ENCODE measurements around the gene ZKSCAN3. TPM values are rescaled to one million over a fixed set of nuclear protein-coding genes. Genes with fewer than 3 reads are reported as not detected.
"Not testable (repeated sequence)": the region's sequence is repeated elsewhere in the genome, so short reads cannot be mapped to it uniquely, and the experiment has no call there.

ZKSCAN3 gene
- total RNA-seq (2014; rRNA removed; shearing (Covaris generic)), result 0.53 and 0.60 TPM in 2 replicates

DNA sequence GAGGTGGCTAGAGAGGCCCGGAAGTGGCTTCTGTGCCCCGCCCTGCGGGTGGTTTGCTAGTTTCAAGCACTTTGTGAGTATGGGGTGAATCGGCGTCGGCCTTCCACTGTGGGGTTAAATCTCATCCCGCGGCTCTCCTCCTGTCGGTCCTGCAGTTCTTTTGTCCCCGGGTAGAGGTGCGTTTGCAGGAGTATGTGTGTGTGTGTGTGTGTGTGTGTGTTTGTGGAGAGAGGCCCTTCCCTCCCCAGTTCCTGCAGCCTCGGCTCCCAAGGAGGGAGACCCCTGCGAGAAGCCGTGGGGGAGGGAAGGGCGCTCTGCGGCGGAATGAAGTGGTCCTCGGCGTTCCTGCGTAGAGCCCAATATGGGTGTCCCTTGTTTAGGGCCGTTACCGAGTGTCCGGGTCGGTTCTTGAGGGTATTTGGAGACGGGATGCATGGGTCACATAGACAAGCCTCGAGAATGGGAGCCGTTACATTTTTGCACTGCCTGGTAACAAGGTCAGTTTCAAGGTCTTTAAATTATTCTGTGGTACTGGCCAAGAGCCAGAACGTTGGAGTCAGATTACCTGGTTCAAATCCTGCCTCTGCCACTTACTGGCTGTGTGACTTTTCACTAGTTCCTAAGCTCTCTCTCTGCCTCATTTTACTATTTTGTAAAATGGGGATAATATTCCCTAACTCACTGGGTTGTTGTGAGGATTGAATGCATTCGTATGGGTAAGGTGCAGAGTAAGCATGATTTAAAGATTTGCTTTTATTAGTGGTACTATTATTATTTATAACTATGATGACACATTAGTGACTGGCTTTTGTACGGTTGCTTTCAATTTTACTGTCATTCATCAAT is at the start of gene ZKSCAN3:
Gene ZKSCAN3, plus strand, starts transcription at position 56 of the 846 bp plus-strand sequence. CDS start 9,640 bp downstream, outside the sequence.
- peak; percentile 77 for DNase-seq (ENCODE audit: low spot score)

DNA sequence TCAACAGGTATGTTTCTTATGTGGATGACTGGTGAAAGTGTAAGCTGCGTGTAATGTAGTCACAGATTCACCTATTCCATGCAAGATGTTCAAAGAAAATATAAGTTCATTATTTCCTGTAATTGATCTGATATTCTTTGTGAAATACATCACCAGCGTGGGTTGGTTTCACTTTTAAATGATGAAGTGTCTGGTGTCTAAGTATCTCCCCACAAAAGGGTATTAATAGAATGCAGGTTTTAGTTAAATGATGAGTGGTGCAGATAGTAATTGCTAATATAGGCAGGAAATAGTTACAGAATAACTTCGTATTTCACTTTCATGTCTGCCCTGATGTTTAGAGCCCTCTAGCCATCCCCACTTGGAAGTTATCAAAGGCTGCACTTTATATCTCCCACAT is 46.2 kb upstream of the ZKSCAN3 start:
- DNase-seq (ENCODE audit: low spot score), result no peak

DNA sequence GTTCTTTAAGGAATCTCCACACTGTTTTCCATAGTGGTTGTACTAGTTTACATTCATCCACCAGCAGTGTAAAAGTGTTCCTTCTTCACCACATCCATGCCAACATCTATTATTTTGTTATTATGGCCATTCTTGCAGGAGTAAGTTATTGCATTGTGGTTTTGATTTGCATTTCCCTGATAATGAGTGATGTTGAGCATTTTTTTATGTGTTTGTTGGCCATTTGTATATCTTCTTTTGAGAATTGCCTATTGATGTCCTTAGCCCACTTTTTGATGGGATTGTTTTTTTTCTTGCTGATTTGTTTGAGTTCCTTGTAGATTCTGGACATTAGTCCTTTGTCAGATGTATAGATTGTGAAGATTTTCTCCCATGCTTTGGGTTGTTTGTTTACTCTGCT is 43.4 kb upstream of the ZKSCAN3 start:
- not testable (repeated sequence) for DNase-seq (ENCODE audit: low spot score)

DNA sequence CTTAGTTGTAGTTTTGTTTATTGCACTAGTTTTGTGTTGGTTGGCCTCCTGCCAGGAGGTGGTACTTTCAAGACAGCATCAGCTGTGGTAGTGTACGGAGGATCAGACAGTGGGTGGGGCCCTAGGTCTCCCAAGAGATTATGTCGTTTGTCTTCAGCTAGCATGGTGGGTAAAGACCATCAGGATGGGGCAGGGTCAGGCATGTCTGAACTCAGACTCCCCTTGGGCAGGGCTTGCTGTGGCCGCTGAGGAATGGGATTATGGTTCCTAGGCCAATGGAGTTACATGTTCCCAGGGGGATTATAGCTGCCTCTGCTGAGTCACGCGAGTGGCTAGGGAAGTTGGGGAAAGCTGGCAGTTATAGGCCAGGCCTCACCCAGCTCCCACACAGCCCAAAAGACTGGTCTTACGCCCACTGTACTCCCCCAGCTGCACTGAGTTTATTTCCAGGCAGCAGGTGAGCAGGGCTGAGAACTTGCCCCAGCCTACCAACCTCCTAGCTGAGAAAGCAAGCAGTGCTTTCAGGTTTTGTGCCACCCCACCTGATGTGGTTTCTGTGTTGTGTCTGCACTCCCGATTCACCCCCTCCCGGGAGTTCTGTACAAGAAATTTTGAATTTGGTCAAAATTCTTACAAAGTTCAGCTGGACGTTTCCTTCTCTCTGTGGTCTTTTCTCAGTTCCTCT is 38.5 kb upstream of the ZKSCAN3 start:
- no peak for DNase-seq (ENCODE audit: low spot score)

DNA sequence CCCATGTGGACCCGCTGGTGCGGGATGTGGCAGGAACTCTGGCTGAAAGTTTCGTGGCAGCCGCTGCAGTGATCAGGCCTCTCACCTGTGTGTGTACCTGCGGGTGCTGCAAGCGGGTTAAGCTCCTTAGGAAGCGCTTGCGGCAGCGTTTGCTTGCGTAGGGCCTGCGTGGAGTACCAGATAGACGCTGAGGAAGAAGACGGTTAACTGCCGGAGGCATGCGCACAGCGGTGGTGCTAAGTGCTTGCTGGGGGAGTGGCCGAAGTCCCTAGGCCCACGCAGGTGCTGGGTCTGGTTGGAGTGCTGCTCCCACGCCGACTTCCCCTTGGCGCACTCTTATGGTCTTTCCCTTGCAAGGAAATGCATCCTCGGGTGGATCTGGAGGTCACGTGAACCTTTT is 36.8 kb upstream of the ZKSCAN3 start:
- no peak for DNase-seq (ENCODE audit: low spot score)

DNA sequence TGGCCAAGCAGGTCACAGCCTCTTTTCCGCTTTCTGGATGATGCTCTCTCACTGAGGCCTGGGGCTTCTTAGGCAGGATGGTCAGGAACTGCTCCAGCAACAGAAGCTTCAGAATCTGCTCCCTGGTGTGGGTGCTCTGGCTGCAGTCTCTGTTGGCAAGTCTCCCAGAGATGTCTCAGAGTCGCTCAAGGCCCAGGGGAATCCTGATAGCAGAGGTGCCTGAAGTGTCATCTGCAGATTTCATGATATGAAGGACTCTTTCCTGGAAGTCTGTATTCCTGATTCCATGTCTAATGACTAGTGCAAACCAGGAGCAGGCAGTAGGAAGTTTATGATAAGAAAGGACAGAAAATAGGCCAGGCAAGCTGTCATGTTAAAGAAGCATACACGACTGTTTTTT is 34.1 kb upstream of the ZKSCAN3 start:
- DNase-seq (ENCODE audit: low spot score), result no peak

DNA sequence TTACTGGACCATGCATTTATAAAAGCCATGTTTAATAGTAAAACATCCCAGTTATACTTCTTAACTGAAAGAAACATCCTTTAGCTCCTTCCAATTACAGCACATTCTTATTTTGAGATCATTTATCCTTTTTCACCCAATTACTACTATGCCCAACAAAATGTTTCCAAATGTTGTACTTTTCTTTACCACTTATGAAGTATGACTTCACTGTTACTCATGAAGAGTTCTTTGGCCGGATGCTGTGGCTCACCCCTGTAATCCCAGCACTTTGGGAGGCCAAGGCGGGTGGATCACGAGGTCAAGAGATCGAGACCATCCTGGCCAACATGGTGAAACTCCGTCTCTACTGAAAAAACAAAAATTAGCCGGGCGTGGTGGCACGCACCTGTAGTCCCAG is 31.9 kb upstream of the ZKSCAN3 start:
- DNase-seq (ENCODE audit: low spot score), result not testable (repeated sequence)

DNA sequence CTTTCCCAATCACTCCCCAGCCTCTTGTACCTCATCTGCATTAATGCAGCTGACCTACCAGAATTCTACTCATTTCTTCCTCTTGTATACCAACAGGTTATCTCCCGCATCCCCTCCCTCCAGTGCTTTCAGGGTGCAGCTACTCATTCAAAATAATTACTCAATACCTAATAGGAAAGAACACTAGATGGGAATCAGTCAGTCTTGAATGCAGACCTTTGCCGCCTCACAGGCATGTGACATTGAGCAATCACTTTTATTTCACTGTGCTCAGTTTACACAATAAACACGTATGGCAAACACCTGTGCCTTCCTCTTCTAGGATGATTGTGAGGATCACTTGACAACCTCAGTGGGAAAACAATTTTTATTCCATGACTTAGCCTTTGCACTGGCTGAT is 27.1 kb upstream of the ZKSCAN3 start:
- no peak for DNase-seq (ENCODE audit: low spot score)

DNA sequence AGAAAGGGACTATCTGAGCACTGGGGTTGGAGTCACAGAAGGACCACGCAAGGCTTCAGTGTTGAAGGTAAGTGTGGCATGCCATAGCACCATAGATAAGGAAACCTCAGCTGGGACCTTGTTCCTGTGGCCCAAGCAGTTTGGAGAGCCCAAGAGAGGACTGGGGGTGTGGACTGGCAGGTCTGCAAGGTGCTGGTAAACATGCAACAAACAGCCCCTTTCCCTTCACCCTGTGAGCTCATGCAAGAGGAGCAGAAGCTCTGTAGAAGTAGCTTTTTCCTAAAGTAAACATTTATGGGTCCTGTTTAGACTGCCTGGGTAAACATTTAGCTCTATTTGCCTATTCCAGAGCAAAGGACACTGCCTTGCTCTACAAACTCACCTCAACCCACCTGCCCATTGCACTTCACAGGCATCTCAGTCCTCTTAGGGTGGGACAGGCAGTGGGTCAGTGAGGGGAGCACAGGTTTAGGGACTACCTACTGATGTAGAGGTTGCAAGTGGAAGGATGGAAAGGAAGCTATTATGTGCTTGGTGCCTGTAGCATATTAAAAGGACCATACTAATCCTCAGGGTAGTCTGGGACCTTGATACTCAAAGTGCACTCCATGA is 25.8 kb upstream of the ZKSCAN3 start:
- no peak for DNase-seq (ENCODE audit: low spot score)

DNA sequence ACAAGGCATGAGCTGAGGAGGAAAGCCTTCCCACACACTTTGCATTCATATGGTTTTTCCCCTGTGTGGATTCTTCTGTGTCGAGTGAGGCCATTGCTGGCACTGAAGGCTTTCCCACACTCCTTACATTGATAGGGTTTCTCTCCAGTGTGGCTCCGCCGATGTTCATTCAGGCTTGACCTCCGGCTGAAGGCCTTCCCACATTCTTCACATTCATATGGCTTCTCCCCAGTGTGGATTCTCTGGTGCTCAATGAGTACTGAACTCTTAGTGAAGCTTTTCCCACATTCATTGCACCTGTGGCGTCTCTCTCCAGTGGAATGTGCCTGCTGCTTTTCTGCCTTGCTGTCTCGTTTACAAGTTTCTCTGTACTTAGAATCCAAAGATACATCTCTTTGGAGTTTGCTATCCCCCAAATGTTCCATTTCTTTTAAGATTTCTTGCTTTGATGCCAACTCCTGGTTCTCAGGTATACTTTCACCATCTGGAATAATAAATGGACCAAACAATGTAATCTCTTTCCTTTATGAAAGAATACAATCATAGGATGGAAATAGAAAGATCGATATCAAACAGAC is 23.3 kb upstream of the ZKSCAN3 start:
- no peak for DNase-seq (ENCODE audit: low spot score)

DNA sequence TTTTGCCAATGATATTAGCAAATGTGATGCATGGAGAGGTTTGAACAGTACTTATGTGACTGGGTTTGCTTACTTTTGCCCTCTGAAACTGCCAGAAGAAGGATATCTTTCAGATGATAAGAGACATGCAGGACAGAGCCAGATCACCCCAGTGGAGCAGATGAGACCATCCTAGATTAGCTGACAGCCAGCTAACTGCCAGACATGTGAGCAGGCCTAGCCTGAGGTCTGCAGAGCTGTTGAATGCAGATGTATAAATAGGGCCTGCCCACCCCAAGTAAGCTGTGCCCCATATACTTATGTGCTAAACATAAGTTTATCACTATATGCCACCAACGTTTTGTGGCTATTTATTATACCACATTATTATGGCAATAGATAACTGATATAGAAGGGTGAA is 19.7 kb upstream of the ZKSCAN3 start:
- DNase-seq (ENCODE audit: low spot score), result no peak

DNA sequence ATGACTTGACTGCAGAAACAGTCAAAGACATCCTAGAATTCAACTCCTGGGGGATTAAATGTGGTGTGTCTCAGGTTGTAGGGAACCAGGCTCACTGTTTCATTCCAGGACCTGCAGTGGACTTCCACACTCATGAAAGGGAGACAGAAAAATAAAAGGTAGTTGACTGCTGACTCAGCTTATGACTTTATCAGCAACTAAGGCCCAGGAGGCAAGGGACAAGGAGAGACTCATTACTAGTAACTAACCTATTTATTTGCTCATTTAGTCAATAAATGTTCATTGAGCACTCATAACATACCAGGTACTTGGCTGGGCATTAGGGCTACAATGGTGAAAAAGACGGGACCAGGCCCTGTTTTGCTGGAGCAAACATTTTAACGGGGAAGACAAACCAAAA is 16.7 kb upstream of the ZKSCAN3 start:
- no peak for DNase-seq (ENCODE audit: low spot score)

DNA sequence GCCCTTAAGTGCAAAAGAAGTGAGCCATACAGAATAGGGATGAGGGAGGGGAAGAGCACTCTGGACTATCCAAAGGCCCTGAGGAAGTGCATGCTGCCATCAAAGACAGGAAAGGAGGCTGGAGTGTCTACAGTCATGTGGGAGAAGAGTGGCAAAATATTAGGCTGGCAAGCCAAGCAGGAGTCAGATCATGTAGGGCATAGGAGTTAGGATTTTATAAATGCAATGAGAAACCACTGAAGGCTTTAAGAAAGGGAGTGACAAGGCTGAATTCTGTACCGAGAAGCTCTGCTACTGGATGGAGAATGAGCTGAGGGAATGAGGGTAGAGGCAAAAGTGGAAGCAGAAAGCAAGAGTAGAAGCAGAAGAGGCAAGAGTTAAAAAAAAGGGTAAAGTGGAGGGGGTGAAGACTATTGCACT is 16.1 kb upstream of the ZKSCAN3 start:
- no peak for DNase-seq (ENCODE audit: low spot score)

DNA sequence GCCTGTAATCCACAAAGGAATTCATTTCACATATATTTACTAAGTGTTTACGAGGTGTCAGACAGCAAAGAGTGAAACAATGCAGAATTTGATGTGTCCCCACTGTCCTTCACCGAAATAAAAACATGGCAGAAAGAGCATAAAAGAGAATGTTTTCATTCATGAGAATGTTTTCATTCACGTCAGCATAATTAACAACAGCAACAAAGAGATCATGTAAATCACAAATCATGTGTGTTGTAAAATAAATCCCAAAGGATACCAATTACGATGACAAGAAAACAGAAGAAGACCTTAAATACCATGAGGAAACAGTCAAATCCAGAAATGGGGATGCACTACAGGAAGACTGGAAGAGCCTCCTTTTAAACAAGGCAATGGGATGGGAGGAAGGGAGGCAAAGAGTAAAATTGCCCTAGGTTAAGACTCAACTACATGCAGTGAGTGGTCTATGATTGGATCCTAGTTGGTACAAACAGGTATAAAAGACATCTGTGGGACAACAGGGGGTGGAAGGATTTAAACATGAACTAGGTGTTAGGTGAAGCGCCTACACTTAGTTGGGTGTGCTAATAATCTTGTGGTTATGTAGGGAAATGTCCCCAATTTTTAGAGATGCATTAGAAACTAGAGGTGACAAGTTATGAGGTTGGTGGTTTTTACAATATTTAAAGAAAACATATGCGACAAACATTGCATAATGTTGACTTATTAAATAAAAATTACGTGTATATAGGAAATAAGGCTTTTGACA is 15.3 kb upstream of the ZKSCAN3 start:
- DNase-seq (ENCODE audit: low spot score), result no peak

DNA sequence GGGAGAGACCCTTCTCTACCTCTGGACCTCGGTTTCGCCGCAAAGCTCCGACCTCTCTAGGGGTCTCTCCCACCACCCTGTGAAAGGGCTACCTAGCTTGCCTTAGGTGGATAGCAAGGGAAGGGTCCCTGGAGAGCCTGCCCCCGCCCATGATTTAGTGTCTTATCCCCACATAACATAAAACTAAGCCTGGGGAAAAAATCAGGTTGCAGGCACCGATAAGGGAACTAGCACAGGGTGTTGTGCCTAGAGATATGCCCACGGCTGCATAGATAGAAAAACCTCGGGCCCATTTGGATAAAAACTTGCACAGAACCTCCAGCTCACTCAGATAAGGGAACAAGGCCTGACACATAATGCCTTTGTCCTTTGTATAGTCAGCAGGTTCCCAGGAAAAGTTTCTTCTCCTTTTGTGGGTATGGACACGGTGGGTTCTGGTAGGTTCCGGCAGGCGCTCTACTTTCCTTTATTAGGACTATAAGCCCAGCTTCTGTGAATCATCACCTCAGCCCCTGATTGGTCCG is 14.6 kb upstream of the ZKSCAN3 start:
- peak; percentile 96 for DNase-seq (ENCODE audit: low spot score)

DNA sequence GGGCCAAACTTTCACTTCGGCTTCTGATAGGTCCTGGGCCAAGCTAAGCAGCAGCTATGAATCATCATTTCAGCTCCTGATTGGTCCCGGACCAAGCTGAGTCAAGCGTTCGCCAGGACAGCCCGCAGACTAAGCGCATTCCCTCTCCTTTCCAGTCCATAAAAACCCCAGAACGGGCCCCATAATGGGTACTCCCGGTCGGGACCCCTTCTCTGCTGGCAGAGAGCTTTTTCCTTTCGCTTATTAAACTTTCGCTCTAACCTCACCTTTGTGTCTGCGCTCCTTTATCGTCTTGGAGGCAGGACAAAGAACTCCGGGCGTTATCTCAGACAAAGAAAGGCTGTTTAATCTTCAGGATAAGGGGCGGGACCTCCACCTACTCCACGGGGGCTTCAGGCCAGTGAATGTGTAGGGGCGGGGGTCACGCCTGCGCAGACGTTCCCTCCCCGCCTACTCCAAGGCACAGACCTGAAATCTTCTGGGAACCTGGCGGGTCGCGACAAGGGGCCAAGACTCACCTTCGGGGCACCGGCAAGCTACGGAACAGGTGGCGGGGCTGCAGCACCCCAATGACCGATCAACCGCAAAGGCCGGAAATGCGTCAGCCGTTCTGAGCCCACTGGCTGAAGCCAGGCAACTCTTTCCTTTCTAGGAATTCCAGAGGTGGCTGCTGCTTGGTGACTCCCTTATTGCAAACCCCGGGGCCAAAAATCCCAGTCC is 14.0 kb upstream of the ZKSCAN3 start, which contains the start of gene ZSCAN31:
Gene ZSCAN31, minus strand, starts transcription at position 585 of the 720 bp plus-strand sequence. CDS start 6,465 bp downstream, outside the sequence.
- peak; percentile 80 for DNase-seq (ENCODE audit: low spot score)

DNA sequence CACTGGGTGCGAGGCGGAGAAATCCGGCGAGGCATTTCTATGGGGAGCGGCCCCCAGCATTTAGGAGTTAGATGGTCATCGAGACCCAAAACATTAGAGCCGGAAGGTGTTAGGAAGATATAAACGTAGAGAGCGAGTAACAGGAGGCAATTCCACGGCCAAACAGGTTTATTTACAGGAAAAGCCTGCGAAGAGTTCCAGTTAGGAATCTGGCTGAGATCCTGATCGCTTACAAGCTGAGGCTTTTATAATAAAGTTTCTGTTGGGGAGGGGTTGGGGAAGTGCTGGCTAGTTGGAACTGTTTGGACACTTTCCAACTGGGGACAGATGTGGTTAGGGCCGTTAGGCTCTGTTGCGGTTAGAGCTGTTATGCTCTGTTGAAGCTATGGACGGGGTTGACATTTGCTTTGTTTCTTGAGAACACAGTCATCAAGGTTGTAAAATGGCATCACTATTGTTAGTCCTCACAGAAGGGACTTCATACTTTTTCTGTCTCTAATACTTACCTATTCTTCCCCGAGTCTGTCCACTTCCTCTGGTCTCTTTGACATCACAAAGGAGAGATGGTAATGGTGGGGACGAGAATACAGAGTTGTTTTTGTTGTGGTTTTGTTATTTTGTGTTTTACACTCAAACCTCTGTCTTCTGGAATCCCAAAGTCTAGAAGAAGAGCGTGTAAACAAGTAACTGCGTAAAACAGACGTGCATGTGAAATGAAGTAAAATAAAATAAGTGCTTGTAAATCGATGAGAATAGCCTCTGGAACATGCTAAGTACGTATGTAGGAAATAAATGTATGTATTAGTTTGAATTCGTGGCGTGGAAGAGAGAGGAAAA is 13.2 kb upstream of the ZKSCAN3 start:
- peak; percentile 76 for DNase-seq (ENCODE audit: low spot score)

DNA sequence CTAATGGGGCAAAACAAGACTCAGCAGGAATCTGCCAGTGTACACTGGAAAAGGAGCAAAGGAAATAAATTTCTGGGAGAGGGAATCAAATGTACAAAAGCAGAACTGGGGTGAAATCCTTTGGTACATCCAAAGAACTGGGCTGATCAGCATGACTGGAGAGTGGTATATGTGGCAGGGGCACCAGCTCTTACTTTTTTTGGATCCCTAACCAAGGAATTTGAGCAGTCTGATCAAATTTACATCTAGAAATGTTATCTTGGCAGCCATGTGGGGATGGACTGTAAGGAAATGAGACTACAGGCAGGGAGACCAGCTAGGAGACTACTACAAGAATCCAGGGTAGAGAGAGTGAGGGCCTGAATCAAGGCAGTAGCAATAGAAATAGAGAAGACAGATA is 12.6 kb upstream of the ZKSCAN3 start:
- no peak for DNase-seq (ENCODE audit: low spot score)

Data from HT-29 (cell line).